CD4-positive, alpha-beta T cell treated with Interleukin-15 for 4 hours (primary cell): ENCODE measurements around the gene FOXI2.

Experiments used
- DNase-seq: peaks from one replicate; pipeline ENCODE4 v3.0.0-alpha.2; 2020; ENCODE audit warnings: low spot score

Gene FOXI2

GRCh38 chr10:127736915-127737562 is at the start of gene FOXI2:
Gene FOXI2 (plus strand): TSS chr10:127737185. CDS start chr10:127737274, 89 bp downstream.
- no peak for DNase-seq

GRCh38 chr10:127687548-127687947 is 49.4 kb upstream of the FOXI2 start:
- no peak for DNase-seq

- DNase-seq = no peak
These were observed 46.7 kb upstream of the FOXI2 start for GRCh38 chr10:127690176-127690835.

- no peak for DNase-seq
These were observed 42.3 kb upstream of the FOXI2 start for GRCh38 chr10:127694580-127695193.

- DNase-seq = no peak
These were observed 41.6 kb upstream of the FOXI2 start for GRCh38 chr10:127695431-127695830.

- DNase-seq = no peak
These were observed 38.1 kb upstream of the FOXI2 start for GRCh38 chr10:127698886-127699285.

- no peak for DNase-seq
These were observed 37.7 kb upstream of the FOXI2 start for GRCh38 chr10:127699311-127699710.

- no peak for DNase-seq
These were observed 34.7 kb upstream of the FOXI2 start for GRCh38 chr10:127702271-127702670.

GRCh38 chr10:127715249-127715648 is 21.7 kb upstream of the FOXI2 start:
- no peak for DNase-seq

GRCh38 chr10:127715782-127716378 is 21.1 kb upstream of the FOXI2 start:
- DNase-seq = no peak

GRCh38 chr10:127720142-127720541 is 16.8 kb upstream of the FOXI2 start:
- no peak for DNase-seq

- DNase-seq = no peak
These were observed 16.1 kb upstream of the FOXI2 start for GRCh38 chr10:127720903-127721302.

GRCh38 chr10:127734753-127735152 is 2.2 kb upstream of the FOXI2 start:
- DNase-seq = no peak

- no peak for DNase-seq
These were observed 1.8 kb upstream of the FOXI2 start for GRCh38 chr10:127735156-127735555.

GRCh38 chr10:127735723-127736221 is 1.2 kb upstream of the FOXI2 start:
- no peak for DNase-seq

- DNase-seq = no peak
These were observed 617 bp upstream of the FOXI2 start for GRCh38 chr10:127736222-127736914.

GRCh38 chr10:127737563-127738511 is 852 bp downstream of the FOXI2 start:
- DNase-seq = no peak

- DNase-seq = no peak
These were observed 1.8 kb downstream of the FOXI2 start for GRCh38 chr10:127738512-127739424.

GRCh38 chr10:127739908-127740307 is 2.9 kb downstream of the FOXI2 start:
- no peak for DNase-seq

- DNase-seq = no peak
These were observed 3.6 kb downstream of the FOXI2 start for GRCh38 chr10:127740596-127740995.
